PC-3 (cell line): ENCODE results near the gene ASPSCR1.

Source experiments
- CTCF ChIP-seq: fragments of 300-600 bp; sonication (generic); conservative IDR thresholded peaks from 2 replicates; pipeline ENCODE4 v1.5.1; 2017; ENCODE audit warnings: antibody characterized with exemption, low read depth, mild to moderate bottlenecking, low read length
- EZH2 ChIP-seq: fragments of 300-600 bp; sonication (generic); IDR thresholded peaks from one replicate; pipeline ENCODE4 v1.6.1; 2017; ENCODE audit warnings: antibody characterized with exemption, mild to moderate bottlenecking, low read length; ENCODE audit not compliant: unreplicated experiment
- EZH2phosphoT487 ChIP-seq: fragments of 300-600 bp; sonication (generic); IDR thresholded peaks from 2 replicates; pipeline ENCODE4 v1.6.1; 2018; ENCODE audit warnings: mild to moderate bottlenecking, antibody characterized with exemption, low read length, borderline replicate concordance

GRCh38 chr17:82009413-82009812 lies 32.0 kb downstream of the ASPSCR1 start:
- TF ChIP-seq CTCF (no peak), EZH2 (no peak), EZH2phosphoT487 (no peak)
